HG03135 (cell line): ENCODE data around the gene PCSK1.
"Not testable (repeated sequence)": the region's sequence is repeated elsewhere in the genome, so short reads cannot be mapped to it uniquely, and the experiment has no call there.

Experiments
- ATAC-seq: cut with Tn5 transposase; IDR thresholded peaks from one replicate; pipeline ENCODE4 v1.9.1; 2021; ENCODE audit warnings: mild to moderate bottlenecking, moderate library complexity; ENCODE audit not compliant: unreplicated experiment

PCSK1 gene

GRCh38 chr5:96427824-96428223 is 5.2 kb downstream of the PCSK1 start:
- ATAC-seq: no peak

GRCh38 chr5:96426831-96427230 is 6.2 kb downstream of the PCSK1 start:
- ATAC-seq: no peak

GRCh38 chr5:96425443-96425842 is 7.6 kb downstream of the PCSK1 start:
- no peak for ATAC-seq

- ATAC-seq: no peak
Observed at GRCh38 chr5:96415897-96416296, 17.2 kb downstream of the PCSK1 start.

- no peak for ATAC-seq
Observed at GRCh38 chr5:96412868-96413449, 20.1 kb downstream of the PCSK1 start.

- ATAC-seq: no peak
Observed at GRCh38 chr5:96410013-96410412, 23.0 kb downstream of the PCSK1 start.

- ATAC-seq: no peak
Observed at GRCh38 chr5:96408841-96409538, 24.1 kb downstream of the PCSK1 start.

GRCh38 chr5:96408210-96408777 is 24.8 kb downstream of the PCSK1 start:
- ATAC-seq: no peak

GRCh38 chr5:96407436-96407835 is 25.6 kb downstream of the PCSK1 start:
- ATAC-seq: no peak

GRCh38 chr5:96404191-96404867 is 28.7 kb downstream of the PCSK1 start:
- ATAC-seq: no peak

GRCh38 chr5:96402500-96402899 is 30.5 kb downstream of the PCSK1 start:
- no peak for ATAC-seq

- ATAC-seq: no peak
Observed at GRCh38 chr5:96396878-96397277, 36.2 kb downstream of the PCSK1 start.

GRCh38 chr5:96395295-96395694 is 37.8 kb downstream of the PCSK1 start:
- ATAC-seq: not testable (repeated sequence)

GRCh38 chr5:96391921-96392320 is 41.1 kb downstream of the PCSK1 start:
- ATAC-seq: no peak

GRCh38 chr5:96388176-96388575 is 44.9 kb downstream of the PCSK1 start:
- no peak for ATAC-seq

- ATAC-seq: no peak
Observed at GRCh38 chr5:96387616-96388015, 45.4 kb downstream of the PCSK1 start.

GRCh38 chr5:96385538-96385937 is 47.5 kb downstream of the PCSK1 start:
- ATAC-seq: no peak

- no peak for ATAC-seq
Observed at GRCh38 chr5:96384353-96384752, 48.7 kb downstream of the PCSK1 start.

- no peak for ATAC-seq
Observed at GRCh38 chr5:96381526-96381925, 51.5 kb downstream of the PCSK1 start.

GRCh38 chr5:96379896-96380295 is 53.2 kb downstream of the PCSK1 start:
- no peak for ATAC-seq

GRCh38 chr5:96377597-96377996 is 55.5 kb downstream of the PCSK1 start:
- ATAC-seq: no peak

GRCh38 chr5:96377167-96377566 is 55.9 kb downstream of the PCSK1 start:
- no peak for ATAC-seq
